H9 (cell line): ENCODE data around the gene CYP2S1. TPM values are rescaled to one million over a fixed set of nuclear protein-coding genes. Genes with fewer than 3 reads are reported as not detected.
"Not testable (repeated sequence)": the region's sequence is repeated elsewhere in the genome, so short reads cannot be mapped to it uniquely, and the experiment has no call there.

Source experiments
- DNase-seq: peaks from one replicate; pipeline ENCODE4 v3.0.0-alpha.2; 2017
- H2AFZ ChIP-seq: one replicate; pipeline ENCODE4 v1.6.1; 2013; ENCODE audit warnings: mild to moderate bottlenecking, low read length, control low read depth, moderate library complexity
- H2AK5ac ChIP-seq: 2 replicates; pipeline ENCODE4 v1.6.1; 2013; ENCODE audit warnings: low read length, control low read depth, mixed read lengths; ENCODE audit not compliant: insufficient read length
- H2BK120ac ChIP-seq: one replicate; pipeline ENCODE4 v1.6.1; 2013; ENCODE audit warnings: low read depth, mild to moderate bottlenecking, low read length, control low read depth, inconsistent platforms; ENCODE audit not compliant: poor library complexity, severe bottlenecking
- H2BK12ac ChIP-seq: 2 replicates; pipeline ENCODE4 v1.6.1; 2013; ENCODE audit warnings: low read length, control low read depth, mixed read lengths, low read depth; ENCODE audit not compliant: insufficient read length
- H2BK15ac ChIP-seq: 2 replicates; pipeline ENCODE4 v1.6.1; 2013; ENCODE audit warnings: low read depth, low read length, control low read depth
- H2BK20ac ChIP-seq: one replicate; pipeline ENCODE4 v1.6.1; 2013; ENCODE audit warnings: low read depth, mild to moderate bottlenecking, low read length, control low read depth, inconsistent platforms; ENCODE audit not compliant: poor library complexity, severe bottlenecking
- H2BK5ac ChIP-seq: 2 replicates; pipeline ENCODE4 v1.6.1; 2013; ENCODE audit warnings: low read length, control low read depth, mixed read lengths; ENCODE audit not compliant: insufficient read length
- H3K14ac ChIP-seq: 2 replicates; pipeline ENCODE4 v1.6.1; 2013; ENCODE audit warnings: low read length, control low read depth; ENCODE audit not compliant: insufficient read depth
- H3K18ac ChIP-seq: 2 replicates; pipeline ENCODE4 v1.6.1; 2013; ENCODE audit warnings: low read depth, mild to moderate bottlenecking, mixed read lengths, low read length, control low read depth; ENCODE audit not compliant: insufficient read length
- H3K23ac ChIP-seq: 2 replicates; pipeline ENCODE4 v1.6.1; 2013; ENCODE audit warnings: low read length, control low read depth, mixed read lengths, low read depth; ENCODE audit not compliant: insufficient read length
- H3K23me2 ChIP-seq: 2 replicates; pipeline ENCODE4 v1.6.1; 2013; ENCODE audit warnings: low read depth, mild to moderate bottlenecking, mixed read lengths, low read length, control low read depth; ENCODE audit not compliant: insufficient read length, poor library complexity, severe bottlenecking
- H3K27ac ChIP-seq: 2 replicates; pipeline ENCODE4 v1.5.1; 2013; ENCODE audit warnings: low read length, control low read depth, mixed read lengths, low read depth; ENCODE audit not compliant: insufficient read length
- H3K27me3 ChIP-seq: 2 replicates; pipeline ENCODE4 v1.6.1; 2013; ENCODE audit warnings: low read length, control low read depth, inconsistent platforms; ENCODE audit not compliant: insufficient read depth
- H3K4ac ChIP-seq: 2 replicates; pipeline ENCODE4 v1.6.1; 2013; ENCODE audit warnings: low read depth, mild to moderate bottlenecking, control low read depth, inconsistent platforms, low read length, moderate library complexity
- H3K4me1 ChIP-seq: 2 replicates; pipeline ENCODE4 v1.6.1; 2013; ENCODE audit warnings: low read length, control low read depth, inconsistent platforms; ENCODE audit not compliant: insufficient read depth
- H3K4me2 ChIP-seq: 2 replicates; pipeline ENCODE4 v1.6.1; 2013; ENCODE audit warnings: low read length, control low read depth, mixed read lengths; ENCODE audit not compliant: insufficient read length, insufficient read depth
- H3K56ac ChIP-seq: 2 replicates; pipeline ENCODE4 v1.6.1; 2013; ENCODE audit warnings: low read depth, mild to moderate bottlenecking, mixed read lengths, low read length, control low read depth; ENCODE audit not compliant: insufficient read length
- H3K79me1 ChIP-seq: 2 replicates; pipeline ENCODE4 v1.6.1; 2013; ENCODE audit warnings: low read depth, mild to moderate bottlenecking, moderate library complexity, low read length, control low read depth, inconsistent platforms; ENCODE audit not compliant: insufficient read depth, poor library complexity, severe bottlenecking
- H3K79me2 ChIP-seq: 2 replicates; pipeline ENCODE4 v1.6.1; 2013; ENCODE audit warnings: low read length, control low read depth, inconsistent platforms; ENCODE audit not compliant: insufficient read depth
- H3K9ac ChIP-seq: 2 replicates; pipeline ENCODE4 v1.6.1; 2013; ENCODE audit warnings: low read length, control low read depth, mixed read lengths; ENCODE audit not compliant: insufficient read length; ENCODE audit errors: extremely low read depth
- H3K9me3 ChIP-seq: one replicate; pipeline ENCODE4 v1.6.1; 2013; ENCODE audit warnings: low read depth, low read length, inconsistent platforms; ENCODE audit not compliant: control insufficient read depth
- H3T11ph ChIP-seq: one replicate; pipeline ENCODE4 v1.6.1; 2013; ENCODE audit warnings: mild to moderate bottlenecking, low read length, control low read depth, inconsistent platforms
- H4K20me1 ChIP-seq: one replicate; pipeline ENCODE4 v1.6.1; 2013; ENCODE audit not compliant: control insufficient read depth, insufficient read length, insufficient read depth
- H4K5ac ChIP-seq: 2 replicates; pipeline ENCODE4 v1.6.1; 2013; ENCODE audit warnings: low read depth, mild to moderate bottlenecking, mixed read lengths, low read length, control low read depth; ENCODE audit not compliant: insufficient read length
- H4K8ac ChIP-seq: replicated peaks from 2 replicates; pipeline ENCODE4 v1.6.1; 2013; ENCODE audit warnings: low read length, control low read depth, mixed read lengths, low read depth; ENCODE audit not compliant: insufficient read length
- H4K91ac ChIP-seq: 2 replicates; pipeline ENCODE4 v1.6.1; 2013; ENCODE audit warnings: low read depth, mild to moderate bottlenecking, moderate library complexity, mixed read lengths, low read length, control low read depth; ENCODE audit not compliant: insufficient read length
- H3K27ac Mint-ChIP-seq, 3 experiments: 2 replicates in 2 of 3; 3 replicates in 1 of 3; pipeline ENCODE4 v1.8.0; 2020 to 2021; ENCODE audit warnings: mixed read lengths in 3 of 3, mild to moderate bottlenecking in 1 of 3, moderate library complexity in 1 of 3
- H3K27me3 Mint-ChIP-seq: 2 replicates; pipeline ENCODE4 v1.8.0; 2021; ENCODE audit warnings: low read depth, mild to moderate bottlenecking, moderate library complexity, mixed read lengths
- H3K36me3 Mint-ChIP-seq, 3 experiments: 2 replicates in 2 of 3; 3 replicates in 1 of 3; pipeline ENCODE4 v1.8.0; 2020 to 2021; ENCODE audit warnings: low read depth in 3 of 3, mixed read lengths in 3 of 3; ENCODE audit not compliant: insufficient read depth in 1 of 3
- H3K4me1 Mint-ChIP-seq, 2 experiments: 2 replicates each; pipeline ENCODE4 v1.8.0; 2020; ENCODE audit warnings: mixed read lengths in 2 of 2
- H3K4me3 Mint-ChIP-seq, 2 experiments: 2 replicates in 1 of 2; 3 replicates in 1 of 2; pipeline ENCODE4 v1.8.0; 2020 to 2021; ENCODE audit warnings: mild to moderate bottlenecking in 2 of 2, mixed read lengths in 2 of 2, moderate library complexity in 1 of 2
- H3K9me3 Mint-ChIP-seq, 2 experiments: 2 replicates in 1 of 2; 3 replicates in 1 of 2; pipeline ENCODE4 v1.8.0; 2020; ENCODE audit warnings: mild to moderate bottlenecking in 2 of 2, mixed read lengths in 2 of 2, moderate library complexity in 1 of 2
- WGBS: extraction: QIAGEN DNeasy Blood & Tissue Kit; methylation state at CpG from one replicate; pipeline ENCODE4 v1.1.7; 2013; ENCODE audit warnings: missing lambda C conversion rate, low lambda C conversion rate, mixed read lengths; ENCODE audit not compliant: insufficient read length; ENCODE audit errors: extremely low coverage; 5-methylcytosine and 5-hydroxymethylcytosine counted together
- total RNA-seq: library from RNA; stranded (reverse); gene quantifications from 2 replicates; pipeline ENCODE4 v1.2.1, GENCODE V29; 2021
- TF ChIP-seq, protein P1 (sequence below): fragments of 200-600 bp; sonication (generic); conservative IDR thresholded peaks from 3 replicates; pipeline ENCODE4 v1.8.0; 2021; ENCODE audit warnings: antibody characterized with exemption, mild to moderate bottlenecking

Gene CYP2S1
- total RNA-seq, 1 experiment from 2014 or later: 159 TPM

DNA sequence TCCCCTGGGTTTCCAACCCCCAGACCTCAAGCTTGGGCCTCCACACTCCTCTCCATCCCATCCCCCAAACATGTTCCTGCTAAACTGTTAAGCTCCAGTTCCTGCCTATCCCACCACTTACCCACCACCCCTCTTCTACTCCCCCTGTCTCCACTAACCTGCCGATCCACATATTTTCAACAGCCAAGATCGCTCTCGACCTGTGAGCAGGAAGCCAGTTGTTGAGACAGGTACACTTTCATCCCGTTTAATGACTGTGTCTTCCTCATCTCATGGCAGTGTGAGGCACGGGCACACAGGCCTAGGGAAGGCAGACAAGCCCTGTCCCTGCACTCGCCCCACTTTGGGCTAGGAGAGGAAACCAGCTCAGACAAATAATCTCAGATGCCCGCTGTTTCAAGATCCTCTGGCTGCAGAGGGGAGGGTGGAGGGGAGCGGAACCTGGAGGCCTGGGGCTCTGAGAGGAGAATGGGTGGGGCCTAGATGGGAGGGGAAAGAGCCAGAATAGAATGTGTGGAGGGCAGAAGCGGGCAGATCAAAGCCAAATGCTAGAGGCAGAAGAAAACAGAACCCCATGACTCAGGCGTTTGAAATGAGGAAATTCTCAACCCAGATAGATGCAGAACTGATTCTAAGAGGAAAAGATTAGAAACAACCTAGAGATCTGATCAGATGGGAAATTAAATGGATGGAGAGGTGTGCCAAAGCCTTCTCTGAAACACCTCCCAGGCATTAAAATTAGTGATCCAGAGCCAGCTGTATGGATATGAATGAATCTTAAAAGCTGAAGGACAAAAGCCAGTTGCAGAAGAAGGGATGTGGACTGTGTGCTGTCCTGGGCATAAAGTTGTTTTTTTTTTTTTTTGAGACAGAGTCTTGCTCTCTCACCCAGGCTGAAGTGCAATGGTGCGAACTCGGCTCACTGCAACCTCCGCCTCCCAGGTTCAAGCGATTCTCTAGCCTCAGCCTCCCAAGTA is 16.9 kb upstream of the CYP2S1 start:
- peak; percentile 96 for DNase-seq
- H3K4me3 Mint-ChIP-seq: peak overlapping the region; percentile 60 to 77
- Histone ChIP-seq H3K18ac (peak overlapping the region; percentile 90), H2AK5ac (no peak overlapping the region), H3K4ac (no peak overlapping the region), H3K27me3 (no peaks in the 10 kb centered on the region), H2BK120ac (no peak overlapping the region), H3K23me2 (peaks cover 3% of the 10 kb centered on the region), H3K27ac (peak overlapping the region; percentile 89), H4K20me1 (no peaks in the 10 kb centered on the region), H3K56ac (peak overlapping the region; percentile 39), H4K5ac (peak overlapping the region; percentile 91), H3K79me2 (no peaks in the 10 kb centered on the region), H3K4me2 (peak overlapping the region; percentile 77), H2AFZ (no peak overlapping the region), H2BK15ac (no peak overlapping the region), H2BK5ac (no peak overlapping the region), H4K8ac (no peak overlapping the region), H3K79me1 (no peaks in the 10 kb centered on the region), H3K9ac (peak overlapping the region; percentile 79), H3K9me3 (no peaks in the 10 kb centered on the region), H3K14ac (peak overlapping the region; percentile 90), H4K91ac (no peak overlapping the region), H2BK20ac (no peak overlapping the region), H2BK12ac (peak overlapping the region; percentile 66), H3K23ac (no peak overlapping the region), H3K4me1 (peaks cover 5% of the 10 kb centered on the region; the same call in 1 of the 2 replicates), H3T11ph (no peak overlapping the region)
- WGBS: no CpG with 5 or more reads among the region's 14 CpGs
- no peaks in the 10 kb centered on the region for H3K27me3 Mint-ChIP-seq
- peaks cover 6 to 8% of the 10 kb centered on the region in 2 experiments; a peak in 4 of 5 replicates for H3K9me3 Mint-ChIP-seq
- H3K27ac Mint-ChIP-seq: peak overlapping the region; percentile 91 to 97 (median 97)
- peaks cover 2 to 4% (median 2%) of the 10 kb centered on the region in 3 experiments; a peak in 4 of 7 replicates for H3K36me3 Mint-ChIP-seq
- peaks cover 29% of the 10 kb centered on the region in 2 experiments for H3K4me1 Mint-ChIP-seq
- TF ChIP-seq, protein P1, sequence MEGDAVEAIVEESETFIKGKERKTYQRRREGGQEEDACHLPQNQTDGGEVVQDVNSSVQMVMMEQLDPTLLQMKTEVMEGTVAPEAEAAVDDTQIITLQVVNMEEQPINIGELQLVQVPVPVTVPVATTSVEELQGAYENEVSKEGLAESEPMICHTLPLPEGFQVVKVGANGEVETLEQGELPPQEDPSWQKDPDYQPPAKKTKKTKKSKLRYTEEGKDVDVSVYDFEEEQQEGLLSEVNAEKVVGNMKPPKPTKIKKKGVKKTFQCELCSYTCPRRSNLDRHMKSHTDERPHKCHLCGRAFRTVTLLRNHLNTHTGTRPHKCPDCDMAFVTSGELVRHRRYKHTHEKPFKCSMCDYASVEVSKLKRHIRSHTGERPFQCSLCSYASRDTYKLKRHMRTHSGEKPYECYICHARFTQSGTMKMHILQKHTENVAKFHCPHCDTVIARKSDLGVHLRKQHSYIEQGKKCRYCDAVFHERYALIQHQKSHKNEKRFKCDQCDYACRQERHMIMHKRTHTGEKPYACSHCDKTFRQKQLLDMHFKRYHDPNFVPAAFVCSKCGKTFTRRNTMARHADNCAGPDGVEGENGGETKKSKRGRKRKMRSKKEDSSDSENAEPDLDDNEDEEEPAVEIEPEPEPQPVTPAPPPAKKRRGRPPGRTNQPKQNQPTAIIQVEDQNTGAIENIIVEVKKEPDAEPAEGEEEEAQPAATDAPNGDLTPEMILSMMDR: no peak

DNA sequence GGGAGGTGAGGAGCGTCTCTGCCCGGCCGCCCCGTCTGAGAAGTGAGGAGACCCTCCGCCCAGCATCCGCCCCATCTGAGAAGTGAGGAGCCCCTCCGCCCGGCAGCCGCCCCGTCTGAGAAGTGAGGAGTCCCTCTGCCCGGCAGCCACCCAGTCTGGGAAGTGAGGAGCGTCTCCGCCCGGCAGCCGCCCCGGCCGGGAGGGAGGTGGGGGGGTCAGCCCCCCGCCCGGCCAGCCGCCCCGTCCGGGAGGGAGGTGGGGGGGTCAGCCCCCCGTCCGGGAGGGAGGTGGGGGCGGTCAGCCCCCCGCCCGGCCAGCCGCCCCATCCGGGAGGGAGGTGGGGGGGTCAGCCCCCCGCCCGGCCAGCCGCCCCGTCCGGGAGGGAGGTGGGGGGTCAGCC is 12.8 kb upstream of the CYP2S1 start:
- not testable (repeated sequence) for H3K79me2 ChIP-seq, H4K91ac ChIP-seq, H3K4me1 ChIP-seq, H2AK5ac ChIP-seq, H4K8ac ChIP-seq, H4K20me1 ChIP-seq, H2BK12ac ChIP-seq, H3K23ac ChIP-seq, H3K79me1 ChIP-seq, H3K56ac ChIP-seq, H3K27ac Mint-ChIP-seq, H3K36me3 Mint-ChIP-seq, H3K14ac ChIP-seq, H3T11ph ChIP-seq, H3K9me3 Mint-ChIP-seq, H2BK20ac ChIP-seq, H3K23me2 ChIP-seq, H3K4me2 ChIP-seq, H2BK120ac ChIP-seq, DNase-seq, H2BK5ac ChIP-seq, H2AFZ ChIP-seq, H3K4ac ChIP-seq, H3K4me3 Mint-ChIP-seq, H2BK15ac ChIP-seq, H3K27ac ChIP-seq, H4K5ac ChIP-seq, H3K27me3 ChIP-seq, H3K27me3 Mint-ChIP-seq, H3K18ac ChIP-seq, H3K9me3 ChIP-seq, H3K9ac ChIP-seq
- peaks cover 22% of the 10 kb centered on the region in 2 experiments for H3K4me1 Mint-ChIP-seq
- WGBS: no CpG with 5 or more reads among the region's 34 CpGs
